Loucy (cell line): ENCODE data around the gene PPP4R4.

Experiments used
- CTCF ChIP-seq: fragments of 200-600 bp; sonication (generic); conservative IDR thresholded peaks from 2 replicates; pipeline ENCODE4 v1.5.1; 2014; ENCODE audit warnings: mild to moderate bottlenecking, antibody characterized with exemption, low read length
- EZH2phosphoT487 ChIP-seq: fragments of 200-600 bp; IDR thresholded peaks from 2 replicates; pipeline ENCODE4 v1.6.1; 2018; ENCODE audit warnings: antibody characterized with exemption, mild to moderate bottlenecking, moderate library complexity, borderline replicate concordance

GRCh38 chr14:94162466-94162865, 11.7 kb upstream of the PPP4R4 start:
- TF ChIP-seq EZH2phosphoT487 (no peak), CTCF (no peak)
